Activated effector memory CD4-positive, alpha-beta T cell treated with anti-CD3 and anti-CD28 coated beads, Interleukin-2, amount 50 U/mL, for 16 hours (primary cell): ENCODE results near the gene PTHLH.

Source experiments
- DNase-seq: peaks from one replicate; pipeline ENCODE4 v3.0.0-alpha.2; 2020

PTHLH gene

DNA sequence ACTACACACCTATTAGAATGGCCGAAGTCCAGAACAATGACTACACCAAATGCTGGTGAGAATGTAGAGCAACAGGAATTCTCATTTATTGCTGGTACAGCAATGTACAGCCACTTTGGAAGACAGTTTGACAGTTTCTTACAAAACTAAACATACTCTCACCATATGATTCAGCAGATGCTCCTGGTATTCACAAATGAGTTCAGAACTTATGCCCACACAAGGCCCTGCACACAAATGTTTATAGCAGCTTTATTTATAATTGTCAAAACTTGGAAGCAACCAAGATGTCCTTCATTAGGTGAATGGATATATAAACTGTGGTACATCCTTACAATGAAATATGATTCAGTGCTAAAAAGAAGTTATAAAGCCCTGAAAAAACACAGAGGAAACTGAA lies 38.3 kb downstream of the PTHLH start:
- DNase-seq, result no peak

DNA sequence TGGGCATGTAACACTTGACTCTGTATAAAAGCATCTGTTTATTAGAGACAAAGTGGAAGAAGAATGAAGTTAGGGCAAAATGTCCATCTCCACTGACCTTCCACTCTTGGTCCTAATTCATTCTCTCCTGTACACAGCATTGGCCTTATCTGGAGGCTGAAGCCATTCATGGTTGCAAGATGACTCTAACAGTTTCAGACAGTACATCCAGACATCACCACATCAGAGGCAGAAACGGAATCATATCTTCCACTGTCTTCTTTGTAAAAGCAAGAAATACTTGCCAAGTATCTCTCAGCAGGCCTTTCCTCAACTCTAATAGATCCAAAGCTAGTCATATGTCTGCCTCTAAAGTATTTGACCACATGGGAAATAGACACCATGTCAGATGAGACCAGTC lies 41.1 kb downstream of the PTHLH start:
- no peak for DNase-seq

DNA sequence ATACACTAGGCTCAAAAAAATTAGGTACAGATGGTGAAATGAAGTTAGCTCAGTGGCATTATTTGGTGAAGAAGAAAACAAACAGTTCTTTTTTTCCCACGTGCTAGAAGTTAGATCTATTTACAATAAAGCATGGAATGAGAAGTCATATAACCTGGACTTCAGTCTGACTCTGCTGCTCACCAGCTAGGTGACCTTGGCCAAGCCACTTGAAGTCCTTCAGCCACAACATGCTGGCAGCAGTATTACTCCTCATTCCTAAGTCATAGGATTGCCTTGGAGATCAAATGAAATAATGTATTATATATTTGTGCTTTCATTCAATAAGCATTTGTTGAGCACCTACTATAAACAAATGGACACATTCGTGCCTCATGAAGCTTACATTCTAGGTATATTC lies 45.2 kb downstream of the PTHLH start:
- DNase-seq, result no peak

DNA sequence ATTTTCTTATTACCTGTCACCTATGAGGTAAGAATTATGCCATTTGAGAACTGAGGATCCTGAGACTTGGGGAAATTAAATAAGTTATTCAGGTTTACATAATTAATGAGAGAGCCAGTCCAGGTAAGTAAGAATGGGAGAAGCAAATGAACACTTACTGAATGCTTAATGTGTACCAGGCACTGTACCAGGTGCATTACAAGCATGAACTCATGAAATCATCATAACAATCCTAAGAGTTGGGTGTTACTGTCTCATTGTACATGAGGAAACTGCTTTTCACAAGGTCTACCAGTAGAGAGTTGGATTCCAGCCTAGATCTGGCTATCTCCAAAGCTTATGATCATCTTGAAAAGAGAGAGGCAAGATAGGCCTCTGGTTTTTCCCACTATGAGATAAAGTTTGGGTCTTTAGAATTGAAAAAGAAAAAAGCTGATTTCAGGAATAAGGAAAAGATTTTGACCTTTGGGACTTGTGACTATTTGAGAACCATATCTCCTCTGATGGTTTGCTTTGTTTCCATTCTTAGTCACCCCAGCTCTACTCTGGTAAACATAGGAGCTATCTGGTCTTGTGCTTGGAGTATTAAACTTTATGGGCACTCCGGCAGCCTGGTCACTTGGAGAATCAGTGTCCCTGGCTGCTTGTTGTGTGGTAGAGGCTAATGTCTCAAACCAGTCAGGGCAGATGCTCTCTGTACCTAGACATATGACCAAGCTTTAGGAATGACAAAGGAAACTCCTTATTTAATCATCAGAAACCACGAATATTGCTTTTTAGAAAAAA lies 48.0 kb downstream of the PTHLH start:
- DNase-seq, result no peak

- DNase-seq, result no peak
Measured at GRCh38 chr12:27922531-27923139, 49.9 kb downstream of the PTHLH start.

- DNase-seq, result no peak
Measured at GRCh38 chr12:27919671-27920235, 52.8 kb downstream of the PTHLH start.

DNA sequence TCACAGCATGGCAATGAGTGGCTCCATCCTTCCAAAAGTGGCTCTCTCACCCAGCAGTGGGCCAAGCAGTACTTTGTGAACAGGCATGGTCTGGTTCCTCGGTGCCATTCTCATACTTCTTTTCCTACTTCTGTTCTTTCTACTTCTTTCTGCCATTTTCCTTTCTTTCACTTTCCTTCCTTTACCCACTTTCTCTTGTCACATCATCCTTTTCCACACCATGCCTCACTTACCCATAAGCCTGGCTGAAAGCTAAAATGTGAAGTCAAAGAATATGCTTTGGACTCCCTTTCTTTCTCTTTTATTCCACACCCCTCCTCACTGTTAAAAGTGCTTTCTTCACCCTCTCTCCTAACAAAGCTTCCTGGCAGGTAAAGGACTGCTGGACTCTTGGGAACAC lies 57.0 kb downstream of the PTHLH start:
- DNase-seq, result no peak

GRCh38 chr12:27915021-27915420 lies 57.5 kb downstream of the PTHLH start:
- no peak for DNase-seq

GRCh38 chr12:27913999-27914614 lies 58.4 kb downstream of the PTHLH start:
- no peak for DNase-seq

- no peak for DNase-seq
Measured at GRCh38 chr12:27911397-27911796, 61.1 kb downstream of the PTHLH start.
